HEK293 (cell line): ENCODE results near the gene MACF1.

Experiments
- CTCF ChIA-PET: fragments of 350-600 bp; formaldehyde crosslinking; extraction: SDS; loops from one replicate; lab custom pipeline; 2021; ENCODE audit warnings: antibody characterized with exemption; lab: Yijun Ruan, JAX
- POLR2A ChIA-PET: fragments of 300-600 bp; formaldehyde crosslinking; extraction: SDS; loops from one replicate; lab custom pipeline; 2020; ENCODE audit warnings: antibody characterized with exemption, inconsistent platforms; lab: Yijun Ruan, JAX
- H3K27ac ChIP-seq: fragments of 200-500 bp; sonication (Bioruptor generic); 2 replicates; pipeline ENCODE4 v1.5.1; 2014; ENCODE audit warnings: low read depth, low read length, control low read depth, inconsistent platforms; ENCODE audit errors: extremely low read depth
- H3K36me3 ChIP-seq, 2 experiments: fragments of 200-500 bp in 1 of 2; sonication (Bioruptor generic) in 1 of 2; 1 replicate in 1 of 2; 2 replicates in 1 of 2; pipeline ENCODE4 v1.5.1; 2014 to 2017; ENCODE audit warnings: inconsistent platforms in 2 of 2, low read length in 2 of 2; ENCODE audit not compliant: control insufficient read depth in 2 of 2, insufficient read depth in 1 of 2
- H3K4me1 ChIP-seq: fragments of 200-500 bp; sonication (Bioruptor generic); 2 replicates; pipeline ENCODE4 v1.5.1; 2014; ENCODE audit warnings: mild to moderate bottlenecking, low read length, inconsistent platforms; ENCODE audit not compliant: control insufficient read depth, insufficient read depth
- H3K4me3 ChIP-seq: 2 replicates; pipeline ENCODE4 v1.5.1; 2011; ENCODE audit warnings: low read depth, mild to moderate bottlenecking, control low read depth, low read length, moderate library complexity
- H3K9me3 ChIP-seq: fragments of 200-500 bp; sonication (Bioruptor generic); 2 replicates; pipeline ENCODE4 v1.5.1; 2014; ENCODE audit warnings: low read depth, low read length, inconsistent platforms; ENCODE audit not compliant: control insufficient read depth, insufficient read depth
- ATF2 ChIP-seq: fragments of 450-650 bp; formaldehyde crosslinking; IDR thresholded peaks from 2 replicates; pipeline ENCODE4 v1.5.1; 2016; ENCODE audit warnings: missing biosample characterization, missing genetic modification characterization, low read depth
- KLF8 ChIP-seq: fragments of 450-650 bp; formaldehyde crosslinking; IDR thresholded peaks from 2 replicates; pipeline ENCODE4 v1.5.1; 2016; ENCODE audit warnings: missing biosample characterization, missing genetic modification characterization
- KLF9 ChIP-seq: fragments of 450-650 bp; formaldehyde crosslinking; IDR thresholded peaks from 2 replicates; pipeline ENCODE4 v1.5.1; 2016; ENCODE audit warnings: missing biosample characterization, missing genetic modification characterization, low read depth
- MEIS1 ChIP-seq: sonication (generic); formaldehyde crosslinking; IDR thresholded peaks from 2 replicates; pipeline ENCODE4 v1.8.1; 2022; ENCODE audit warnings: missing genetic modification reagents, mild to moderate bottlenecking, borderline replicate concordance
- SP2 ChIP-seq: fragments of 450-650 bp; formaldehyde crosslinking; IDR thresholded peaks from 2 replicates; pipeline ENCODE4 v1.5.1; 2016; ENCODE audit warnings: missing biosample characterization, missing genetic modification characterization
- TRIM28 ChIP-seq: IDR thresholded peaks from 2 replicates; pipeline ENCODE4 v1.6.1; 2011; ENCODE audit warnings: low read length, control low read depth, borderline replicate concordance
- ZBTB10 ChIP-seq: fragments of 450-650 bp; formaldehyde crosslinking; IDR thresholded peaks from 2 replicates; pipeline ENCODE4 v1.5.1; 2016; ENCODE audit warnings: missing biosample characterization, missing genetic modification characterization
- ZBTB21 ChIP-seq: fragments of 450-650 bp; formaldehyde crosslinking; IDR thresholded peaks from 2 replicates; pipeline ENCODE4 v1.5.1; 2017; ENCODE audit warnings: missing biosample characterization, missing genetic modification characterization
- ZBTB48 ChIP-seq: fragments of 450-650 bp; formaldehyde crosslinking; IDR thresholded peaks from 2 replicates; pipeline ENCODE4 v1.5.1; 2016; ENCODE audit warnings: missing biosample characterization, missing genetic modification characterization
- ZFHX2 ChIP-seq: fragments of 450-650 bp; formaldehyde crosslinking; conservative IDR thresholded peaks from 2 replicates; pipeline ENCODE4 v1.5.1; 2016; ENCODE audit warnings: missing biosample characterization, missing genetic modification characterization
- ZFP3 ChIP-seq: fragments of 450-650 bp; formaldehyde crosslinking; IDR thresholded peaks from 2 replicates; pipeline ENCODE4 v1.5.1; 2016; ENCODE audit warnings: low read depth, missing biosample characterization, missing genetic modification characterization
- ZFP69B ChIP-seq: fragments of 450-650 bp; formaldehyde crosslinking; IDR thresholded peaks from 2 replicates; pipeline ENCODE4 v1.5.1; 2016; ENCODE audit warnings: missing biosample characterization, missing genetic modification characterization
- ZNF155 ChIP-seq: fragments of 450-650 bp; formaldehyde crosslinking; IDR thresholded peaks from 2 replicates; pipeline ENCODE4 v1.5.1; 2016; ENCODE audit warnings: missing biosample characterization, missing genetic modification characterization
- ZNF18 ChIP-seq: fragments of 450-650 bp; formaldehyde crosslinking; IDR thresholded peaks from 2 replicates; pipeline ENCODE4 v1.5.1; 2016; ENCODE audit warnings: missing biosample characterization, missing genetic modification characterization
- ZNF2 ChIP-seq: fragments of 450-650 bp; formaldehyde crosslinking; IDR thresholded peaks from 2 replicates; pipeline ENCODE4 v1.5.1; 2016; ENCODE audit warnings: missing biosample characterization, missing genetic modification characterization
- ZNF23 ChIP-seq: fragments of 450-650 bp; formaldehyde crosslinking; IDR thresholded peaks from 2 replicates; pipeline ENCODE4 v1.5.1; 2016; ENCODE audit warnings: missing biosample characterization, missing genetic modification characterization, borderline replicate concordance
- ZNF239 ChIP-seq: fragments of 450-650 bp; formaldehyde crosslinking; IDR thresholded peaks from 2 replicates; pipeline ENCODE4 v1.5.1; 2016; ENCODE audit warnings: missing biosample characterization, missing genetic modification characterization
- ZNF26 ChIP-seq: fragments of 450-650 bp; formaldehyde crosslinking; IDR thresholded peaks from 2 replicates; pipeline ENCODE4 v1.5.1; 2016; ENCODE audit warnings: missing biosample characterization, missing genetic modification characterization
- ZNF302 ChIP-seq: fragments of 450-650 bp; formaldehyde crosslinking; IDR thresholded peaks from 2 replicates; pipeline ENCODE4 v1.5.1; 2016; ENCODE audit warnings: missing biosample characterization, missing genetic modification characterization, low read depth
- ZNF311 ChIP-seq: fragments of 450-650 bp; formaldehyde crosslinking; IDR thresholded peaks from 2 replicates; pipeline ENCODE4 v1.5.1; 2017; ENCODE audit warnings: missing biosample characterization, missing genetic modification characterization, borderline replicate concordance
- ZNF354C ChIP-seq: fragments of 450-650 bp; formaldehyde crosslinking; IDR thresholded peaks from 2 replicates; pipeline ENCODE4 v1.5.1; 2016; ENCODE audit warnings: missing biosample characterization, missing genetic modification characterization, low read depth, borderline replicate concordance
- ZNF398 ChIP-seq: fragments of 450-650 bp; formaldehyde crosslinking; IDR thresholded peaks from 2 replicates; pipeline ENCODE4 v1.5.1; 2017; ENCODE audit warnings: missing biosample characterization, missing genetic modification characterization
- ZNF529 ChIP-seq: fragments of 450-650 bp; formaldehyde crosslinking; IDR thresholded peaks from 2 replicates; pipeline ENCODE4 v1.5.1; 2017; ENCODE audit warnings: missing genetic modification characterization, missing biosample characterization; ENCODE audit not compliant: insufficient replicate concordance
- ZNF544 ChIP-seq: fragments of 450-650 bp; formaldehyde crosslinking; IDR thresholded peaks from 2 replicates; pipeline ENCODE4 v1.5.0; 2017; ENCODE audit warnings: missing biosample characterization, missing genetic modification characterization
- ZNF623 ChIP-seq: fragments of 450-650 bp; formaldehyde crosslinking; IDR thresholded peaks from 2 replicates; pipeline ENCODE4 v1.5.1; 2016; ENCODE audit warnings: missing biosample characterization, missing genetic modification characterization
- ZNF626 ChIP-seq: fragments of 450-650 bp; sonication (Bioruptor Pico); formaldehyde crosslinking; IDR thresholded peaks from 2 replicates; pipeline ENCODE4 v1.5.1; 2018; ENCODE audit warnings: missing biosample characterization, missing genetic modification characterization, inconsistent platforms
- ZNF629 ChIP-seq: fragments of 450-650 bp; formaldehyde crosslinking; IDR thresholded peaks from 2 replicates; pipeline ENCODE4 v1.5.1; 2017; ENCODE audit warnings: missing biosample characterization, missing genetic modification characterization
- ZNF707 ChIP-seq: fragments of 450-650 bp; formaldehyde crosslinking; IDR thresholded peaks from 2 replicates; pipeline ENCODE4 v1.5.1; 2016; ENCODE audit warnings: missing biosample characterization, missing genetic modification characterization

MACF1 gene

GRCh38 chr1:39324888-39325287 lies 120.4 kb downstream of the MACF1 start:
- no peak overlapping the region for H3K27ac ChIP-seq
- no peaks in the 10 kb centered on the region for H3K4me1 ChIP-seq
- TF ChIP-seq ZNF302 (no peak), ZNF155 (tag by site-specific recombination) (no peak), ZNF623 (tag by site-specific recombination) (no peak), ZNF707 (tag by site-specific recombination) (no peak), MEIS1 (CRISPR knock-in tag) (no peak), ZNF354C (tag by site-specific recombination) (no peak), ZFP3 (tag by site-specific recombination) (no peak), ZNF398 (tag by site-specific recombination) (no peak), ZNF18 (tag by site-specific recombination) (no peak), ZNF239 (tag by site-specific recombination) (no peak), ZNF626 (tag by site-specific recombination) (no peak)
- TF ChIP-seq, all 188 proteins: peak for 0
- H3K4me3 ChIP-seq = no peak overlapping the region
- CTCF ChIA-PET = no interaction called here
- POLR2A ChIA-PET = no interaction called here
- H3K9me3 ChIP-seq = no peaks in the 10 kb centered on the region
- H3K36me3 ChIP-seq = peaks cover 17 to 87% of the 10 kb centered on the region in 2 experiments; a peak in 2 of 3 replicates

GRCh38 chr1:39326836-39327235 lies 122.3 kb downstream of the MACF1 start:
- ChIA-PET CTCF (no interaction called here), POLR2A (no interaction called here)
- H3K36me3 ChIP-seq = peaks cover 13 to 80% of the 10 kb centered on the region in 2 experiments; a peak in 2 of 3 replicates
- H3K4me1 ChIP-seq = no peaks in the 10 kb centered on the region
- H3K4me3 ChIP-seq = no peak overlapping the region
- H3K9me3 ChIP-seq = no peaks in the 10 kb centered on the region
- H3K27ac ChIP-seq = no peak overlapping the region
- TF ChIP-seq ZBTB10 (tag by site-specific recombination) (no peak), ZNF23 (no peak), ZNF26 (tag by site-specific recombination) (no peak), SP2 (tag by site-specific recombination) (0 out of 2 replicates have a peak, but pooled peaks have one; percentile 7), TRIM28 (no peak), ZFP69B (tag by site-specific recombination) (no peak), ZBTB48 (no peak), ZNF311 (tag by site-specific recombination) (no peak), ATF2 (tag by site-specific recombination) (peak; percentile 86; the same call in 1 of the 2 replicates), ZBTB21 (tag by site-specific recombination) (peak; percentile 91), ZNF626 (tag by site-specific recombination) (no peak), KLF8 (tag by site-specific recombination) (no peak), ZNF544 (tag by site-specific recombination) (no peak), MEIS1 (CRISPR knock-in tag) (no peak), KLF9 (tag by site-specific recombination) (no peak), ZFHX2 (tag by site-specific recombination) (no peak), ZNF529 (tag by site-specific recombination) (no peak), ZNF629 (tag by site-specific recombination) (peak; percentile 93), ZNF2 (tag by site-specific recombination) (no peak)
